Transverse colon (tissue), 4 donors: ENCODE data around the gene TRIP11.

Source experiments
- POLR2A ChIP-seq: fragments of 450-650 bp; IDR thresholded peaks from one replicate; pipeline ENCODE4 v1.6.1; 2016; ENCODE audit warnings: antibody characterized with exemption, mild to moderate bottlenecking, moderate library complexity
- POLR2AphosphoS5 ChIP-seq, 3 donors: sonication (generic); formaldehyde crosslinking; IDR thresholded peaks; one replicate each; pipeline ENCODE4 v1.6.1; 2016; ENCODE audit warnings: antibody characterized with exemption in 3 of 3
- TF ChIP-seq, protein P1 (sequence below), 5 experiments: fragments of 200-600 bp in 3 of 5; fragments of 450-650 bp in 2 of 5; sonication (generic) in 3 of 5; IDR thresholded peaks; 1 replicate in 2 of 5; 2 replicates in 3 of 5; pipeline ENCODE4 v1.5.1; 2016 to 2017; ENCODE audit warnings: antibody characterized with exemption in 5 of 5, inconsistent platforms in 3 of 5, mild to moderate bottlenecking in 2 of 5, moderate library complexity in 1 of 5

- TF ChIP-seq, protein P1, sequence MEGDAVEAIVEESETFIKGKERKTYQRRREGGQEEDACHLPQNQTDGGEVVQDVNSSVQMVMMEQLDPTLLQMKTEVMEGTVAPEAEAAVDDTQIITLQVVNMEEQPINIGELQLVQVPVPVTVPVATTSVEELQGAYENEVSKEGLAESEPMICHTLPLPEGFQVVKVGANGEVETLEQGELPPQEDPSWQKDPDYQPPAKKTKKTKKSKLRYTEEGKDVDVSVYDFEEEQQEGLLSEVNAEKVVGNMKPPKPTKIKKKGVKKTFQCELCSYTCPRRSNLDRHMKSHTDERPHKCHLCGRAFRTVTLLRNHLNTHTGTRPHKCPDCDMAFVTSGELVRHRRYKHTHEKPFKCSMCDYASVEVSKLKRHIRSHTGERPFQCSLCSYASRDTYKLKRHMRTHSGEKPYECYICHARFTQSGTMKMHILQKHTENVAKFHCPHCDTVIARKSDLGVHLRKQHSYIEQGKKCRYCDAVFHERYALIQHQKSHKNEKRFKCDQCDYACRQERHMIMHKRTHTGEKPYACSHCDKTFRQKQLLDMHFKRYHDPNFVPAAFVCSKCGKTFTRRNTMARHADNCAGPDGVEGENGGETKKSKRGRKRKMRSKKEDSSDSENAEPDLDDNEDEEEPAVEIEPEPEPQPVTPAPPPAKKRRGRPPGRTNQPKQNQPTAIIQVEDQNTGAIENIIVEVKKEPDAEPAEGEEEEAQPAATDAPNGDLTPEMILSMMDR (IDR thresholded peaks at IDR 0.05), result no peak
- TF ChIP-seq POLR2A (no peak), POLR2AphosphoS5 (IDR thresholded peaks at IDR 0.05) (no peak)
These were observed 5.8 kb downstream of the TRIP11 start for GRCh38 chr14:92033906-92034687.
